MCF 10A (cell line): ENCODE data around the gene MFSD11. TPM values are rescaled to one million over a fixed set of nuclear protein-coding genes. Genes with fewer than 3 reads are reported as not detected.
A peak's percentile ranks its signal among the peaks of the same experiment; 100 is the strongest.

Experiments
- BruUV-seq: library from RNA; stranded (reverse); fragments of 400-500 nt; replicated peaks from 2 replicates; lab custom pipeline; 2021; lab: Mats Ljungman, UMichigan
- CTCF ChIA-PET: fragments of 300-600 bp; sonication (Branson Sonifier 250); formaldehyde crosslinking; extraction: SDS; loops from one replicate; lab custom pipeline; 2021; ENCODE audit warnings: antibody characterized with exemption, inconsistent platforms; lab: Yijun Ruan, JAX
- POLR2A ChIA-PET: fragments of 300-600, 350-650 bp; sonication (Branson Sonifier 250); formaldehyde crosslinking; extraction: SDS; loops from one replicate; lab custom pipeline; 2020; ENCODE audit warnings: antibody characterized with exemption, inconsistent platforms; lab: Yijun Ruan, JAX
- DNase-seq: peaks from one replicate; pipeline ENCODE4 v3.0.0-alpha.2; 2018; ENCODE audit not compliant: unreplicated experiment
- H3K27ac Mint-ChIP-seq: one replicate; pipeline ENCODE4 v1.8.0; 2022; ENCODE audit warnings: mild to moderate bottlenecking, low read depth, mixed read lengths; ENCODE audit not compliant: unreplicated experiment
- H3K27me3 Mint-ChIP-seq: one replicate; pipeline ENCODE4 v1.8.0; 2022; ENCODE audit warnings: mixed read lengths; ENCODE audit not compliant: insufficient read depth, unreplicated experiment
- H3K36me3 Mint-ChIP-seq: one replicate; pipeline ENCODE4 v1.8.0; 2022; ENCODE audit warnings: mild to moderate bottlenecking, moderate library complexity, mixed read lengths; ENCODE audit not compliant: insufficient read depth, unreplicated experiment
- H3K4me1 Mint-ChIP-seq: one replicate; pipeline ENCODE4 v1.8.0; 2022; ENCODE audit warnings: mixed read lengths; ENCODE audit not compliant: insufficient read depth, unreplicated experiment
- H3K4me3 Mint-ChIP-seq: one replicate; pipeline ENCODE4 v1.8.0; 2022; ENCODE audit warnings: mild to moderate bottlenecking, moderate library complexity, mixed read lengths; ENCODE audit not compliant: unreplicated experiment
- H3K9me3 Mint-ChIP-seq: one replicate; pipeline ENCODE4 v1.8.0; 2022; ENCODE audit warnings: mixed read lengths; ENCODE audit not compliant: unreplicated experiment
- CTCF ChIP-seq: fragments of 200-600 bp; IDR thresholded peaks from one replicate; pipeline ENCODE4 v1.8.0; 2022; ENCODE audit warnings: antibody characterized with exemption, mild to moderate bottlenecking; ENCODE audit not compliant: unreplicated experiment
- intact Hi-C: fragments of 100-400 bp; cut with micrococcal nuclease; formaldehyde crosslinking; loops from 2 replicates; pipeline ENCODE4 v1.14.1; 2022
- total RNA-seq: library from RNA; stranded (reverse); gene quantifications from 2 replicates; pipeline ENCODE4 v1.2.3, GENCODE V29; 2022

MFSD11 gene
- total RNA-seq, 1 experiment from 2014 or later, result 11.6 TPM

GRCh38 chr17:76732734-76733617 lies 4.9 kb upstream of the MFSD11 start:
- Mint-ChIP-seq H3K27me3 (no peaks in the 10 kb centered on the region), H3K27ac (no peak overlapping the region), H3K4me1 (peaks cover 20% of the 10 kb centered on the region), H3K4me3 (peak overlapping the region; percentile 100), H3K36me3 (peaks cover 85% of the 10 kb centered on the region), H3K9me3 (no peaks in the 10 kb centered on the region)
- intact Hi-C loops, result loop anchor here (10.0 kb wide), 1 partner anchor 332 kb away; no protein-coding TSS in a partner anchor
- ChIA-PET POLR2A (interaction anchor here (0.5 to 9.1 kb wide), 11 partner anchors 17 to 702 kb away, joined by 3 to 76 read pairs (median 3); partner anchors contain the start of gene ST6GALNAC2), CTCF (interaction anchor here (0.7 kb wide), 1 partner anchor 73 kb away, joined by 4 read pairs; no protein-coding TSS in a partner anchor)
- TF ChIP-seq CTCF, result no peak
- no TSS peak for BruUV-seq
- DNase-seq, result peak; percentile 47

- no peak for TF ChIP-seq CTCF
Measured at GRCh38 chr17:76733618-76733957, 4.3 kb upstream of the MFSD11 start.

GRCh38 chr17:76734080-76734840 lies 3.7 kb upstream of the MFSD11 start:
- intact Hi-C loops, result loop anchor here (10.0 kb wide), 1 partner anchor 331 kb away; no protein-coding TSS in a partner anchor
- Mint-ChIP-seq H3K9me3 (no peaks in the 10 kb centered on the region), H3K4me3 (peak overlapping the region; percentile 100), H3K27ac (peak overlapping the region; percentile 36), H3K27me3 (no peaks in the 10 kb centered on the region), H3K4me1 (peaks cover 20% of the 10 kb centered on the region), H3K36me3 (peaks cover 85% of the 10 kb centered on the region)
- TF ChIP-seq CTCF, result no peak
- ChIA-PET CTCF (interaction anchor here (0.7 kb wide), 1 partner anchor 525 kb away, joined by 3 read pairs; no protein-coding TSS in a partner anchor), POLR2A (interaction anchor here (0.7 to 9.1 kb wide), 13 partner anchors 8 to 552 kb away, joined by 3 to 150 read pairs (median 7); partner anchors contain the start of genes JMJD6, METTL23 and MXRA7)
- BruUV-seq, result no TSS peak
- no peak for DNase-seq

More at GRCh38 chr17:76733618-76733957, 4.3 kb upstream of the MFSD11 start:
- POLR2A ChIA-PET, result interaction anchor here (0.5 to 9.1 kb wide), 10 partner anchors 8 to 702 kb away, joined by 3 to 150 read pairs (median 3); partner anchors contain the start of genes JMJD6, METTL23 and ST6GALNAC2
- Mint-ChIP-seq H3K36me3 (peaks cover 86% of the 10 kb centered on the region), H3K27ac (peak overlapping the region; percentile 36), H3K4me1 (peaks cover 20% of the 10 kb centered on the region), H3K9me3 (no peaks in the 10 kb centered on the region), H3K4me3 (peak overlapping the region; percentile 100), H3K27me3 (no peaks in the 10 kb centered on the region)
- BruUV-seq, result no TSS peak
- intact Hi-C loops, result loop anchor here (10.0 kb wide), 1 partner anchor 331 kb away; no protein-coding TSS in a partner anchor
- DNase-seq, result no peak
- CTCF ChIA-PET, result interaction anchor here (0.7 kb wide), 1 partner anchor 525 kb away, joined by 3 read pairs; no protein-coding TSS in a partner anchor
